Measurements from ENCODE around the gene TNNT2. TPM values are rescaled to one million over a fixed set of nuclear protein-coding genes. Genes with fewer than 3 reads are reported as not detected.

TNNT2 gene
- total RNA-seq, 1 donor from 2014 or later = 8,708 TPM

DNA sequence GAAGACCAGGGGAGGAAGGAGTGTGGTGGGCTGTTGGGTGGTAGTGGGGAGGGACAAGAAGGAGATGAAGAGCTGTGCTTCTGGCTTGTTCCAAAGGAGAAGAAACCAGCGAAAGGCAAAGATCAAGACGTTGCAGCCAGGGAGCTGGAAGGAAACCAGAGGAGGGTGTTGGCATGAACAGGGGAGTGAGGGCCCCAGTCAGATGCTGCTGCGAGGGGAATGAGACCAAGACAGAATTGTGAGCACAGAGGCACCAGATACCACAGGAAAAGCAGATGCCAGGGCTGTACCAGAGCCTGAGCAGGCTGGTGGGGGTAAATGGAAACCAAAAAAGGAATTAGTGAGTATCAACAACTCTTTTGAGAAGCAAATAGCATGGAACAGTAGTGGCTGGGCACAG is 15.6 kb upstream of the TNNT2 start:
- Histone ChIP-seq H3K9me3 (replicated peaks) (no peaks in the 10 kb centered on the region), H3K27ac (replicated peaks) (no peak overlapping the region), H3K4me1 (no peaks in the 10 kb centered on the region), H3K4me3 (no peak overlapping the region), H3K27me3 (ENCODE audit: low read depth) (peaks cover 2% of the 10 kb centered on the region), H3K36me3 (no peaks in the 10 kb centered on the region)
- intact Hi-C loops (cut with micrococcal nuclease) = no loop called here
- TF ChIP-seq, protein P1, sequence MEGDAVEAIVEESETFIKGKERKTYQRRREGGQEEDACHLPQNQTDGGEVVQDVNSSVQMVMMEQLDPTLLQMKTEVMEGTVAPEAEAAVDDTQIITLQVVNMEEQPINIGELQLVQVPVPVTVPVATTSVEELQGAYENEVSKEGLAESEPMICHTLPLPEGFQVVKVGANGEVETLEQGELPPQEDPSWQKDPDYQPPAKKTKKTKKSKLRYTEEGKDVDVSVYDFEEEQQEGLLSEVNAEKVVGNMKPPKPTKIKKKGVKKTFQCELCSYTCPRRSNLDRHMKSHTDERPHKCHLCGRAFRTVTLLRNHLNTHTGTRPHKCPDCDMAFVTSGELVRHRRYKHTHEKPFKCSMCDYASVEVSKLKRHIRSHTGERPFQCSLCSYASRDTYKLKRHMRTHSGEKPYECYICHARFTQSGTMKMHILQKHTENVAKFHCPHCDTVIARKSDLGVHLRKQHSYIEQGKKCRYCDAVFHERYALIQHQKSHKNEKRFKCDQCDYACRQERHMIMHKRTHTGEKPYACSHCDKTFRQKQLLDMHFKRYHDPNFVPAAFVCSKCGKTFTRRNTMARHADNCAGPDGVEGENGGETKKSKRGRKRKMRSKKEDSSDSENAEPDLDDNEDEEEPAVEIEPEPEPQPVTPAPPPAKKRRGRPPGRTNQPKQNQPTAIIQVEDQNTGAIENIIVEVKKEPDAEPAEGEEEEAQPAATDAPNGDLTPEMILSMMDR (IDR thresholded peaks at IDR 0.05; ENCODE audit: borderline replicate concordance) = no peak
- DNase-seq = no peak

DNA sequence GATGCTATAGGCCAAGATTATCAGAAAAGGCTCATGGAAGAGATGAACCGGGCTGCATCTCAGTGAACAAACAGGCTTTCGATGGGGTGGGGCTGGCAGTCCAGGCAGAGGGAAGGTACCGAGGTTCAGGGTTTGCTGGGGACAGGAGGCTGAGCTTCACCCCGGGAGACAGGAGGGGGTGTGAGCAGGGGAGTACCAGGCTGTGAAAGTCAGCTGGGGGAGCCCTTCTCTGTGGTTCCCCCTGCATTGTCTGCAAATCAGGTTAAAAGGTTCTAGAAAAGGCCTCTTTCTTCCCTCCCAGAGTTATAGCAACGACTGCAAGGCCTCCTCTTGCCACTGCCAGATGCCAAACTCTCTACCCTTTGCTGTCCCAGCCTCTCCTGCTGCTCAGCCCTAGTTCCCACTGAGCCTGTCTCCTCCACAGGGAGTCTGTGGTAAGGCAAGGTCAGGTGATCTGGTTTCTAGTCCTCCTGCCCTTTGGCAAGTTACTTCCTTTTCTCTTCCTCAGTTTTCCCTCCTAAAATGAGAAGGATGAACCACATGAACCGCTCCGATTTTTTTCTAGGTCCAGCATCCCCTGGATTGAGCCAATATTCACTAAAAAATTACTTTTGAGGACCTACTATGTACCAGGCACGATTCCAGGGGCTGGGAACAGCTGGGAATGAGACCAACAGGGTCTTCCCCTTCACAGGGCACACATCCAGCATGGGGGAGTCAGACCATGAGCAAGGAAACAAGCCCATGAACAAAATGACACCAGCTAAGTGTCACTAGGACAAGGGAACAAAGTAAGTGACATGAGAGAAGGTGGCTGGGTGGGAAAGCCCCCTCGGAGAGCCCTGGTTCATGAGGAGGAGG is 14.4 kb upstream of the TNNT2 start:
- H3K4me3 ChIP-seq = no peak overlapping the region
- H3K27ac ChIP-seq (replicated peaks) = no peak overlapping the region
- H3K36me3 ChIP-seq = no peaks in the 10 kb centered on the region
- TF ChIP-seq, protein P1 (IDR thresholded peaks at IDR 0.05; ENCODE audit: borderline replicate concordance) = no peak
- no peak for DNase-seq
- no peaks in the 10 kb centered on the region for H3K9me3 ChIP-seq (replicated peaks)
- H3K4me1 ChIP-seq = no peaks in the 10 kb centered on the region
- intact Hi-C loops (cut with micrococcal nuclease) = no loop called here
- peaks cover 7% of the 10 kb centered on the region for H3K27me3 ChIP-seq (ENCODE audit: low read depth)

DNA sequence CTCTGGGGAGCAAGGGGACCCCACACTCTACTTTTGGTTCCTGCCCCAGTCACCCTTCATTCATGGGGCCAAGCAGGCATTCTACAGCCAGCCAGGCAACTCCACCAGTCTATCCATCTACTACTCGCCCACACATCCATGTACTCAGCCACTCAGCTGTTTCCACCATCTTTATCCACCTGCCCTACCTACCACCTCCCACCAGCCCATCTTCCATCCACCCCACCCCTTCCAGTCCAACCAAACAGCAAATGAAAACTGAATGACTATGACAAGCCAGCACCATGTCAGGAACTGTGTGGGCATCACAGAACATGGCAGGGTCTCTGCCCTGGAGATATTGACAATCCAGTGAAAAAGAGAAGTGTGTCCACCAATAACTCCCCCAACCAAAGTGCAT is 13.7 kb upstream of the TNNT2 start:
- Histone ChIP-seq H3K4me3 (no peak overlapping the region), H3K27ac (replicated peaks) (no peak overlapping the region), H3K27me3 (ENCODE audit: low read depth) (peaks cover 12% of the 10 kb centered on the region), H3K4me1 (no peaks in the 10 kb centered on the region), H3K36me3 (no peaks in the 10 kb centered on the region), H3K9me3 (replicated peaks) (no peaks in the 10 kb centered on the region)
- intact Hi-C loops (cut with micrococcal nuclease) = no loop called here
- DNase-seq = no peak
- TF ChIP-seq, protein P1 (IDR thresholded peaks at IDR 0.05; ENCODE audit: borderline replicate concordance) = no peak

DNA sequence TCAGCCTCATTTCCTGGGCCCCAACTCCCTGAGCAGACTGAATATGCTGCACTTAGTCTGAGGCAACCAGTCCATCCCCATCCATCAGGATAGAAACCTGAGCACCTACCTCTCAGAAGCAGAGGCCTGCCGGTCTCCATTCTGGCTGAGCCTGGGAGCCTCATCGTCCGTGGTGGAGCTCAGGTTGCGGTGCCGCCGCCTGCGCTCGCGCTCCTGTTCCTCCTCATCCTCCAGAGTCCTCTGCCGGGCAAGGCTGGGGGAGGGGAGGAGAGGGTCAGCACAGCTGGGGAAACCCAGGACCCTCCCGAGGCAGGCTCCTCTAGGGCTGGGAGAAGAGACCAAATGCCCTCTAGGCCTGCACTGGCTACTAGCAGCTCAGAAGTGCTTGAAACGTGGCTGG is 11.6 kb upstream of the TNNT2 start:
- H3K27me3 ChIP-seq (ENCODE audit: low read depth) = peaks cover 29% of the 10 kb centered on the region
- no peaks in the 10 kb centered on the region for H3K9me3 ChIP-seq (replicated peaks)
- intact Hi-C loops (cut with micrococcal nuclease) = no loop called here
- DNase-seq = no peak
- TF ChIP-seq, protein P1 (IDR thresholded peaks at IDR 0.05; ENCODE audit: borderline replicate concordance) = no peak
- H3K4me1 ChIP-seq = peaks cover 10% of the 10 kb centered on the region
- H3K36me3 ChIP-seq = no peaks in the 10 kb centered on the region
- no peak overlapping the region for H3K4me3 ChIP-seq
- H3K27ac ChIP-seq (replicated peaks) = no peak overlapping the region

DNA sequence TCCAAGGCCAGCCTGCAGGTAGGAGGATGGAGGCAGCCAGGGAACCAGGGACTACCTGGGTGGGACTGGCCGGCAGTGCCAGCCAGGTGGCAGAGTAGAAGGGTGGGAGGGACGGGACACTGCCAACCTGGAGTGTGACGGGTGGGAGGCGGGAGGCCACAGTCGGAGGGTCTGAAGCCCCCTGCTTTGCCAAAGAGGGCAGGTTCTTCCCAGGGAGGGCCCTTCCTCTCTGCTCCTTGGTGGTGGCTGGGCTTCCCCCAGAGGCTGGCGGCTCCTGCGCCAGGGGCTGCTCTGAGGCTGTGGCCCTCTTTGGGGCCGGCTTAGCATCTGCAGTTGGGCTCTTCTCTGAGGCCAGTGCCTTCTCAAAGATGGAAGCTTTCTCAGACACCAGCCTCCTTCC is 8.7 kb upstream of the TNNT2 start:
- no peak overlapping the region for H3K4me3 ChIP-seq
- DNase-seq = no peak
- H3K9me3 ChIP-seq (replicated peaks) = no peaks in the 10 kb centered on the region
- H3K27me3 ChIP-seq (ENCODE audit: low read depth) = peaks cover 29% of the 10 kb centered on the region
- TF ChIP-seq, protein P1 (IDR thresholded peaks at IDR 0.05; ENCODE audit: borderline replicate concordance) = no peak
- H3K4me1 ChIP-seq = peaks cover 29% of the 10 kb centered on the region
- intact Hi-C loops (cut with micrococcal nuclease) = no loop called here
- no peaks in the 10 kb centered on the region for H3K36me3 ChIP-seq
- H3K27ac ChIP-seq (replicated peaks) = no peak overlapping the region

All from left ventricle myocardium inferior (tissue), 1 donor.